ENCODE data around the gene DONSON.
"Not testable (repeated sequence)": the region's sequence is repeated elsewhere in the genome, so short reads cannot be mapped to it uniquely, and the experiment has no call there.

The DONSON gene

DNA sequence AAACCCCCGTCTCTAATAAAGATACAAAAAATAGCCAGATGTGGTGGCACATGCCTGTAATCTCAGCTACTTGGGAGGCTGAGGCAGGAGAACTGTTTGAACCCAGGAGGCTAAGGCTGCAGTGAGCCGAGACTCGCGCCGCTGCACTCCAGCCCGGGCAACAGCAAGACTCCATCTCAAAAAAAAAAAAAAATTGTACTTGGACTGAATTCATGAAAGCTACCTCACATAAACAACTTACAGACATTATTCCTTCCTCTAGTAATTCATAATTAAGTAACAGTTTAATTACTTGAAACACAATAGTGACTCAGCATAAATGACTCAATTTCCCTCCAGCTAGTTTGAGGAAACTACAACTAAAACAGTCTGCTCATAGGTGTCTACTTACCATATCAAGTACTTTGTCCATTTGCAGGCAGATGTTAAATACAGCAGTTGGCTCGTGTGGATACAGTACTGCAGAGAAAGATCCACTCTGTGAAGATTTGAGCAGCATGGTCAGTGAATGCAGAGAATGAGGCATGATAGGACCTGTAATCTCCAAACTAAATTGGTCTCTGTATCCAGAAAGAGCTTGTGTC lies 9.4 kb downstream of the DONSON start:
- no peak for DNase-seq (ENCODE audit: low read depth)
- TF ChIP-seq CTCF (IDR thresholded peaks at IDR 0.05; ENCODE audit: low read depth, low read length, missing control alignments): no peak
- H3K4me3 ChIP-seq (ENCODE audit: low read depth, low read length): no peak overlapping the region
- in situ Hi-C loops (cut with HindIII; ENCODE audit: low sequenced_read_pairs): no loop called here

DNA sequence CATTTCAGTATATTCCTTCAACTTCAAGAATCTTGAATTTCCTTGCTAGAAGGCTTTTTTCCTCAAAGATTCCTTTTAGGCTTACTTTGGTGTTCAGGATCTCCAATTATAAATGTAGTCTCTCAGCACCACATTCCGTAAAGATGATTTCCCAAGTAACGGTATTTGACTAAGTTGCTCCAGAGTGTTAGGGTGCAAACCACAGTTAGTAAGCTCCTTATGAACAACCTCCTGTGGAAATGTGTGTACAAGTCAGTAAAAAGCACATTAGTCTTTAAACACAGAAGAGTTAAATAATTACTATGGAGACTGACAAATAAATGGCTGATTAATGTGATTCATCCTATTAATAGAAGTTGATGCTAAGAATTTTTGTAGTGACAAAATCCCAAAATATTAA lies 10.3 kb downstream of the DONSON start:
- TF ChIP-seq CTCF (IDR thresholded peaks at IDR 0.05; ENCODE audit: low read depth, low read length, missing control alignments): no peak
- no peak for DNase-seq (ENCODE audit: low read depth)
- no peak overlapping the region for H3K4me3 ChIP-seq (ENCODE audit: low read depth, low read length)
- in situ Hi-C loops (cut with HindIII; ENCODE audit: low sequenced_read_pairs): no loop called here

- DNase-seq (ENCODE audit: low read depth); in situ Hi-C loops (cut with HindIII; ENCODE audit: low sequenced_read_pairs); H3K4me3 ChIP-seq (ENCODE audit: low read depth, low read length): not testable (repeated sequence)
Measured at GRCh38 chr21:33576741-33577141, 11.7 kb downstream of the DONSON start.

DNA sequence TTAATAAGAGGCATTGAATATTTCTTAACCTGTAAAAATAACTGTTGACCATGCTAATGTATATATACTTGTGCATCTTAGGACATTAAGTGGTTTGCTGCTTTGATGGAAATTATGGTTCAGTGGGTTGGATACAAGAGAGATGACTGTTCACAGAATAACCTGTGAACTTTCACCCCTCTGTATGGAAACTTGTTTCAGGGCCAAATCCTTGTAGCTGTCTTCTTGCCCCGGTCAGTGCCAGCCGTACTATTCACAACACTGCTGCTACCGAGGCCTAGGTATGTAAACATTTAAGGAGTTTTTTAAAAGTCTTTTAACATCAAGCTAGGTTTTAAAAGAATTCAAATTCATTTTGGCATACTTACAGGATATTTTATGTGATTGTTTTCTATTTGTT lies 16.1 kb downstream of the DONSON start:
- no peak overlapping the region for H3K4me3 ChIP-seq (ENCODE audit: low read depth, low read length)
- TF ChIP-seq CTCF (IDR thresholded peaks at IDR 0.05; ENCODE audit: low read depth, low read length, missing control alignments): no peak
- in situ Hi-C loops (cut with HindIII; ENCODE audit: low sequenced_read_pairs): no loop called here
- DNase-seq (ENCODE audit: low read depth): no peak

DNA sequence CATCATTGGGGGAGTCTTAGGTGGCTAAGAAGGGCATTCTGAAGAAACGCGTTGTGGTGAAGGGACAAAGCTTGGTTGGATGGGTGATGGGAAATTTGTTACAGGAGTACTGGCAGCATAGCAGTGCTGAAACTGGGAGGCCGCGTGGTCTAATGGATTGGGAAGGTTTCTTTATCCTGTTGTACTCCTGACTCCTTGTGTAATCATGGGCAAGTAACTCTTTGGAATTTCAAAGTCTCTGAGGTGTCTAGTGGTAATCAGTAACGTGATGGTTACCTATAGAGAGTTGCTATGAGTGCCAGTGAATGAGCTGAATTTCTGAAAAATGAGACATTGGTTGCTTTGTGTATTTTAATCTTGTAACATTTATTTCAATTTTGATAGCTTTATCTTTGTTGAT lies 18.5 kb downstream of the DONSON start:
- H3K4me3 ChIP-seq (ENCODE audit: low read depth, low read length): no peak overlapping the region
- no peak for DNase-seq (ENCODE audit: low read depth)
- no peak for TF ChIP-seq CTCF (IDR thresholded peaks at IDR 0.05; ENCODE audit: low read depth, low read length, missing control alignments)
- in situ Hi-C loops (cut with HindIII; ENCODE audit: low sequenced_read_pairs): no loop called here

GRCh38 chr21:33568448-33568847 lies 20.0 kb downstream of the DONSON start:
- in situ Hi-C loops (cut with HindIII; ENCODE audit: low sequenced_read_pairs): no loop called here
- H3K4me3 ChIP-seq (ENCODE audit: low read depth, low read length): no peak overlapping the region
- no peak for TF ChIP-seq CTCF (IDR thresholded peaks at IDR 0.05; ENCODE audit: low read depth, low read length, missing control alignments)
- DNase-seq (ENCODE audit: low read depth): no peak

- H3K4me3 ChIP-seq (ENCODE audit: low read depth, low read length): no peak overlapping the region
- in situ Hi-C loops (cut with HindIII; ENCODE audit: low sequenced_read_pairs): no loop called here
- DNase-seq (ENCODE audit: low read depth): no peak
- TF ChIP-seq CTCF (IDR thresholded peaks at IDR 0.05; ENCODE audit: low read depth, low read length, missing control alignments): no peak
Measured at GRCh38 chr21:33567914-33568313, 20.6 kb downstream of the DONSON start.

Data from astrocyte of the cerebellum (primary cell).